Activated naive CD4-positive, alpha-beta T cell treated with anti-CD3 and anti-CD28 coated beads, Interleukin-2, amount 50 U/mL, for 24 hours (primary cell): ENCODE results near the gene A2M.
"Not testable (repeated sequence)": the region's sequence is repeated elsewhere in the genome, so short reads cannot be mapped to it uniquely, and the experiment has no call there.

Source experiments
- H3K27ac Mint-ChIP-seq: one replicate; pipeline ENCODE4 v1.8.0; 2021; ENCODE audit warnings: mild to moderate bottlenecking, mixed read lengths
- H3K27me3 Mint-ChIP-seq: one replicate; pipeline ENCODE4 v1.8.0; 2021; ENCODE audit warnings: mixed read lengths
- H3K36me3 Mint-ChIP-seq: one replicate; pipeline ENCODE4 v1.8.0; 2021; ENCODE audit warnings: mixed read lengths
- H3K4me1 Mint-ChIP-seq: one replicate; pipeline ENCODE4 v1.8.0; 2021; ENCODE audit warnings: mixed read lengths
- H3K4me3 Mint-ChIP-seq: one replicate; pipeline ENCODE4 v1.8.0; 2021; ENCODE audit warnings: mild to moderate bottlenecking, mixed read lengths
- H3K9me3 Mint-ChIP-seq: one replicate; pipeline ENCODE4 v1.8.0; 2021; ENCODE audit warnings: mixed read lengths

A2M gene

GRCh38 chr12:9115731-9116559, at the start of gene A2M:
Gene A2M, minus strand, starts transcription at chr12:9115919. Its CDS starts 70 bp downstream, at chr12:9115849.
- Mint-ChIP-seq H3K36me3 (peaks cover 16% of the 10 kb centered on the region), H3K4me1 (peaks cover 18% of the 10 kb centered on the region), H3K27ac (no peak within 1 kb of the TSS), H3K4me3 (no peak within 1 kb of the TSS), H3K9me3 (no peaks in the 10 kb centered on the region), H3K27me3 (no peaks in the 10 kb centered on the region)

DNA sequence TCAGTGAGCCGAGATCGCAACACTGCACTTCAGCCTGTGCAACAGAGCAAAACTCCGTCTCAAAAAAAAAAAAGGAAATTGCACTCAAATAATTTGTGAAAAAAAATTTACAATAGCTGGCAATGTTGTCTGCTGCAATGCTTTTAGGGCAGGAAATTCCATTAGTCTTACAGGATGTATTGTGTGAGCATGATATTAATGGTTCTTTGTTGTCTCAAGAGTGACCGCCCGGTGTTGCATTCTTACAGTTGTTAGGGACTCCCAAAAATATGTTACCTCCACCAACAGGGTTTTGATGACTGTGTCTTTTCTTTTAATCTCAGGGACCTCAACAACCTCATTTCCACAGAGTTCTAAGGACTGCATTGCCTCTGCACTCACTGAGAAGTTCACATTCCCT, 47.7 kb upstream of the A2M start:
- no peaks in the 10 kb centered on the region for H3K4me1 Mint-ChIP-seq
- peaks cover 18% of the 10 kb centered on the region for H3K36me3 Mint-ChIP-seq
- no peak overlapping the region for H3K27ac Mint-ChIP-seq
- H3K4me3 Mint-ChIP-seq, result no peak overlapping the region
- peaks cover 5% of the 10 kb centered on the region for H3K9me3 Mint-ChIP-seq
- no peaks in the 10 kb centered on the region for H3K27me3 Mint-ChIP-seq

GRCh38 chr12:9156119-9156518, 40.4 kb upstream of the A2M start:
- Mint-ChIP-seq H3K4me1 (no peaks in the 10 kb centered on the region), H3K36me3 (peaks cover 31% of the 10 kb centered on the region), H3K27me3 (no peaks in the 10 kb centered on the region), H3K4me3 (no peak overlapping the region), H3K9me3 (no peaks in the 10 kb centered on the region), H3K27ac (no peak overlapping the region)

DNA sequence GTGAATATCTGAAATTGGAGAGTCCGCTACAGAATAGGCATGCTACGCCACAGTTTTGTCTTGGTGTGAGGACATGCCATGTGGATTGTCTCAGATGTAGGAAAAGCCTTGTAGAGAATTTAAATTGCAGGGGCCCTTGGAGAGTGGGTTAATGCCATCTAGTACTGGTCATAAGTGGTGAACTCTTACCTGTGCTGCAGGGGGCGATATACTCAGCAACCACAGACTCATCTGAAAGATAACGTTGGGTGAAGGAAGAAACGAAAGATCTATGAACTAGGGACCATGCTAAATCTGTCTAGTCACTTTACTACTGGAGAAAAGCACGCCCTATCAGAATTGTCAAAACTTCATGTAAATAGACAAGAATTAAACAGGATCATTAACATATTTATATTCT, 33.7 kb upstream of the A2M start:
- H3K4me3 Mint-ChIP-seq, result no peak overlapping the region
- no peaks in the 10 kb centered on the region for H3K27me3 Mint-ChIP-seq
- peaks cover 19% of the 10 kb centered on the region for H3K9me3 Mint-ChIP-seq
- peaks cover 44% of the 10 kb centered on the region for H3K36me3 Mint-ChIP-seq
- H3K4me1 Mint-ChIP-seq, result peaks cover 8% of the 10 kb centered on the region
- no peak overlapping the region for H3K27ac Mint-ChIP-seq

DNA sequence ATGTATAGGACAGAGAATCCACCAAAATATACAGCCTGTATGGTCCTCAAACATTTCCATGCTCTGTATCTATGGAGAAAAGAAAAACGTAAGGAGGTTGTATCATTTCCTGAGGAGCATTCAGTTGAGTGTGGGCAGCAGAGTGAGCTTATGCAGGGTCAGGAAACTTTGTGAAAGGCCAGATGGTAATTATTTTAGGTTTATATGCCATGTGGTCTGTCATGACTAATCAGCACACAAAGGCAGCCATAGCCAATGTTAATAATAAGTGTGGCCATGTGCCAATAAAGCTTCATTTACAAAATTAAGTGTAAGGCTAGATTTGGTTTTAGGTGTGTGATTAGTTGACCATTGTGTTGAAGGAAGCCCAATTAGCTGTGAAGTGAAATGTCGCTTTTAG, 33.2 kb upstream of the A2M start:
- H3K4me3 Mint-ChIP-seq, result no peak overlapping the region
- peaks cover 44% of the 10 kb centered on the region for H3K36me3 Mint-ChIP-seq
- H3K27me3 Mint-ChIP-seq, result no peaks in the 10 kb centered on the region
- peaks cover 24% of the 10 kb centered on the region for H3K9me3 Mint-ChIP-seq
- peaks cover 8% of the 10 kb centered on the region for H3K4me1 Mint-ChIP-seq
- H3K27ac Mint-ChIP-seq, result no peak overlapping the region

DNA sequence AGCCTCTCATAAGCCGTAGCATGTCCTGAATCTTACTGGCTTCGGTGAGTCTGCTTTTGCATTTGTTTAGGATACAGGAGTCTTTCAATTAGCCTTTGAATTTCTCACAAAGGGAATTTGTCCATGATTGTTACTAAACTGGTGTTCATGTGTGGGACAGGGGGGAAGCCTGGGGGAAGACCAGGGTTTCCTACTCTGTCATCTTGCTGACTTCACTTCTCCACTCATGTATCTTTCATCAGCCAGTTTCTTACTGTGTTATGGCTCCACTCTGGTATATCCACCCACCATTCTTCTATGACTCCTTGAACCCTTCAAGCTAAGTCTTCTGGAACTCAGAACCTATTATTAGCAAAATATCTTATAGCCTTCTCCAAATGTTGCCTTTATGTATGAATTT, 31.7 kb upstream of the A2M start:
- H3K27ac Mint-ChIP-seq, result peak overlapping the region; percentile 23
- no peaks in the 10 kb centered on the region for H3K27me3 Mint-ChIP-seq
- H3K4me3 Mint-ChIP-seq, result no peak overlapping the region
- peaks cover 8% of the 10 kb centered on the region for H3K4me1 Mint-ChIP-seq
- H3K9me3 Mint-ChIP-seq, result peaks cover 31% of the 10 kb centered on the region
- H3K36me3 Mint-ChIP-seq, result peaks cover 43% of the 10 kb centered on the region

DNA sequence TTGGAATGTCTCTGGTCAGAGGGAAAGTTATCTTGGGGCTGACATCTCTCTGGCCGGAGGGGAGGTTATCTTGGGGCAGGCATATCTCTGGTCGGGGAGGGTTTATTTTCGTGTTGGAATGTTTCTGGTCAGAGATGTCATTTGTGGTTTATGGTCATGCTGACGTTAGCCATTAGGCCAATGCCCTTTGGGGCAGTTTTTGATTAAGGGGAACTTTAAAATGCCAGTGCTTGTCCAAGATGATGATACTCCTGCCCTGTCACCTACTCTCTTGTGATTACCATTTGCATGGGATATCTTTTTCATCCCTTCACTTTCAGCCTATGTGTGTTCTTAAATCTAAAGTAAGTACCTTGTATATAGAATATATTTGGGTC, 29.0 kb upstream of the A2M start:
- peaks cover 36% of the 10 kb centered on the region for H3K36me3 Mint-ChIP-seq
- no peak overlapping the region for H3K27ac Mint-ChIP-seq
- H3K4me1 Mint-ChIP-seq, result peaks cover 8% of the 10 kb centered on the region
- H3K4me3 Mint-ChIP-seq, result no peak overlapping the region
- H3K27me3 Mint-ChIP-seq, result no peaks in the 10 kb centered on the region
- H3K9me3 Mint-ChIP-seq, result peaks cover 31% of the 10 kb centered on the region

GRCh38 chr12:9143929-9144729, 28.4 kb upstream of the A2M start:
- Mint-ChIP-seq H3K36me3 (peaks cover 36% of the 10 kb centered on the region), H3K4me1 (peaks cover 8% of the 10 kb centered on the region), H3K27ac (no peak overlapping the region), H3K4me3 (no peak overlapping the region), H3K9me3 (peaks cover 31% of the 10 kb centered on the region), H3K27me3 (no peaks in the 10 kb centered on the region)

DNA sequence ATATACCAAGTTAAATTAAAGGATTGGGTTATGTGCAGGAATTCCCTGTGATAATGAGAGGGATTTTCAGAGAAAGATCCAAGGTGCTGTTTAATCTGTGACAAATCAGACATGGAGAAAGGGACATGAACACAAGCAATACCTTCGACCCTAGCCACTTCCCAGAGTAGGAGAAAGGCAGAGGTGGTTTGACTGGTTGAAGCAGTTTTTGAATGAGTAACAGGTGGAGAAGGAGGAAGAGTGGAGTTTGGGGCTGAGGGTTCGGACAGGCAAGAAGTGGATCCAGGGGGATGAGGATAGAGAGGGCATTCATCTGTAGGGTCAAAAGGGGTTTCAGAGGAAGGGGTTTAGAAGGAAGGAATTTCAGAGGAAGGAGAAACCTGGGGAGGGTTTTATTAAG, 27.4 kb upstream of the A2M start:
- Mint-ChIP-seq H3K4me1 (peaks cover 8% of the 10 kb centered on the region), H3K9me3 (peaks cover 31% of the 10 kb centered on the region), H3K27ac (no peak overlapping the region), H3K27me3 (no peaks in the 10 kb centered on the region), H3K4me3 (no peak overlapping the region), H3K36me3 (peaks cover 34% of the 10 kb centered on the region)

GRCh38 chr12:9139588-9140290, 24.0 kb upstream of the A2M start:
- H3K4me1 Mint-ChIP-seq, H3K27ac Mint-ChIP-seq, H3K4me3 Mint-ChIP-seq, H3K27me3 Mint-ChIP-seq: not testable (repeated sequence)
- H3K36me3 Mint-ChIP-seq, result peaks cover 18% of the 10 kb centered on the region
- peaks cover 16% of the 10 kb centered on the region for H3K9me3 Mint-ChIP-seq

DNA sequence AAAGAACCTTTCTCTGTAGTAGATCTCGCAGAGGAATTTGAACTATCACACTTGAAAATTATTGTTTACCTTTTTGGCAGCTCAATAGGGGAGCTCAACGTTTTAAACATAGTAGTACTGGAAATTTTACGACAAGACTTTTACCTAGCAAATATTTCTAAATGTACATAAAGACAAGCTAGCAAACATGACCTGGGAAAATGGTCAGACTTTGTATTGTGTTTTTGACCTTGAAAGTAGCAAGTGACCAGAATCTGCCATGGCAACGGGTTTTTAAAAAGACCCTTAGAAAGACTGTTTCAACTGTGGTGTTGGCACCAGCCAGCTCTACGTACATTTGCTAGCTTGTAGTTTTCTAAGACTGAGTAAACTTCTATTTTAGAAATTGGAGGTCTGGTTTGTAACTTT, 20.2 kb upstream of the A2M start:
- H3K27me3 Mint-ChIP-seq, result no peaks in the 10 kb centered on the region
- no peaks in the 10 kb centered on the region for H3K9me3 Mint-ChIP-seq
- no peaks in the 10 kb centered on the region for H3K4me1 Mint-ChIP-seq
- no peak overlapping the region for H3K27ac Mint-ChIP-seq
- peaks cover 14% of the 10 kb centered on the region for H3K36me3 Mint-ChIP-seq
- H3K4me3 Mint-ChIP-seq, result no peak overlapping the region

DNA sequence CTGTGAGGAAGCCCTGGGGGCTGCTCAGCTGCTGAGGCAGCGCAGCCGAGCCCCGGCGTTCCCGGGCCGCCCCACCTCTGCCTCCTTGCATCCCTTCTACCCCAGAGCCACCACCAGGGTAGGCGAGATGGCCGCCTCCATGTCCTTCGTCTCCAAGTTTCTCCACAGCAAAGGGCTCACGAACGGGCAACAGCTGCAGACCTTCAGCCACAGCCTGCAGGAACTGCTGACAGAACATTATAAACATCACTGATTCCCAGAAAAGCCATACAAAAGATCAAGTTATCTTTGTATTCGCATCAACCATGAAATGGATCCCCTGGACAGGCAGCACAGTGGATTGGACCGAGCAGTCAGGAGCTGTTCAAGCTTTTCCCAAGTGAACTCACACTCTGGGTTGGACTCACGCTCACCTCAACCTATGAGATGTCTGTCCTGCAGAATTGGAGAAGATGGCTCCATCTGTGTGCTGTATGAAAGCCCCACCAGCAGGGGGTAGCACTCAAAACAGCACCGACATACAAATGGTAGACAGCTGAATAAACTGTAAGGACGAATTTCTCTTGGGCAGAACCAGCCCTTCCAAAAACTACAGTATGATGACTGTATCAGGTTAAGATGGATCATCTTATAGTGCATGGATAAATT, 19.4 kb upstream of the A2M start:
- Mint-ChIP-seq H3K36me3 (peaks cover 15% of the 10 kb centered on the region), H3K27me3 (no peaks in the 10 kb centered on the region), H3K4me3 (no peak overlapping the region), H3K9me3 (peaks cover 3% of the 10 kb centered on the region), H3K27ac (no peak overlapping the region), H3K4me1 (no peaks in the 10 kb centered on the region)

DNA sequence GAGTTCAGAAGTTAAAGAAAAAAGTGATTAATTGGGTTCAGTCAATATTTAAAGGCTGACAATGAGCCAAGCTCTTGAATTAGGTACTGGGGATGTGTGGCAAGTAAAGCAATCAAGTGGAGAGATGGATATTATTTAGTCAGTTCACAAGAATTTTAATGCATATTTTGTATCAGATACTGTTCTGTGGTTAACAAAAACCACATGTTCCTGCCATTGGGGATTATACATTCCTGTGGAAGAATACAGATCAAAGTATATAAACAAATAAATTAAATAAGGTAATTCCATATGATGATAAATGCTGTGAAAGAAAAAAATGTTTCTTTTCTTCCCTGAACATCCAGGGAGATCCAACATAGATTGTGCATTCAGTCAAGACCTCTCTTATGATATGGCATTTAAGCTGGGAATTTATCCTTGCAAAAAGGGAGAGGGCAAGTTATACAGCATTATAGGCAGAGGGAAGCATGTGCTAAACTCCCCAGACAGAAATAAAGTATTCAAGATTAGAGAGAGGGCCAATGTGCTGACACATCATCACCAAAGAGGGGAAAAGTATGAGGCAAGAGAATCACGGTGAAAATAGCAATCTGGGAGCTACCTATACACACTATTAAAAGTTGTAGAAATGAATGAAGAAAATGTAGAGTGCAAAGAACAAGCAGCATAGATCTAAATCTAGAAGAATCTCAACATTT, 17.6 kb upstream of the A2M start:
- H3K27me3 Mint-ChIP-seq, result no peaks in the 10 kb centered on the region
- peaks cover 8% of the 10 kb centered on the region for H3K9me3 Mint-ChIP-seq
- H3K4me3 Mint-ChIP-seq, result no peak overlapping the region
- no peaks in the 10 kb centered on the region for H3K4me1 Mint-ChIP-seq
- peaks cover 19% of the 10 kb centered on the region for H3K36me3 Mint-ChIP-seq
- H3K27ac Mint-ChIP-seq, result no peak overlapping the region

DNA sequence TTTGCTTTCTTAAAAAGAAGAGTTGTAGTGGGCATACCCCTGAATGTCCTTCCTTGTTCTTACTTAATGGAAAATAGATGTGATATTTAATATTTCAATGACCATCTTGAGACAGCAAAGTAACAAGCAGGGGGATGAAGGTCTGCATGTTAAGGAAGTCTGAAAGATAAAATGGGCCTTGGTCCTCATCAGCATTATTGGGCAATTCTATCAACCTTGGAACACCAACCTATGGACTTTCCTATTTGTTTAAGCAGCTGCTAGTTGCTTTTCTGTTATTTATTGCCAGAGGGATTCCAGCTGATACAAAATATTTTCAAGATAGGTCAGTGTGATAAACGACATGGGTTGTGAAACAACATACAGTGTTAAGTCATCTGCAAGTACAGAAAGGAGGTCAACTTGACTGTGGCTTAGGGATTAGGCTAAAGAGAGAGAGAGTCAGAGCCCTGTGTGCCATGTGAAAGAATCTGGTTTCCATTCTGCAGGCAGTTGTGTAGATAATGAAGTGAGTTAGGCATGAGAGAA, 16.4 kb upstream of the A2M start:
- peaks cover 24% of the 10 kb centered on the region for H3K36me3 Mint-ChIP-seq
- no peaks in the 10 kb centered on the region for H3K4me1 Mint-ChIP-seq
- H3K27me3 Mint-ChIP-seq, result no peaks in the 10 kb centered on the region
- peaks cover 8% of the 10 kb centered on the region for H3K9me3 Mint-ChIP-seq
- no peak overlapping the region for H3K27ac Mint-ChIP-seq
- H3K4me3 Mint-ChIP-seq, result no peak overlapping the region

DNA sequence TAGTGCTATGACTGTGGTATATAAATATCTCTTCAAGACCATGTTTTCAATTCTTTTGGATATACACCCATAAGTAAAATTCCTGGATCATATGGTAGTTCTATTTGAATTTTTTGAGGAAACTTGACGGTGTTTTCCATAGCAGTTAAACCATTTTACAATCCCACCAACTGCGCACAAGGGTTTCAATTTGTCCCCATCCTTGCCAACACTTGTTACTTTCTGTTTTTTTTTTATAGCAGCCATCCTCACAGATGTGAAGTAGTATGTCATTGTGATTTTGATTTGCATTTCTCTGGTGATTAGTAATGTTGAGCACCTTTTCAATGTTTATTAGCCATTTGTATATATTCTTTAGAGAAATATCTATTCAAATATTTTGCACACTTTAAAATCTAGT, 14.5 kb upstream of the A2M start:
- no peaks in the 10 kb centered on the region for H3K4me1 Mint-ChIP-seq
- H3K4me3 Mint-ChIP-seq, result no peak overlapping the region
- no peaks in the 10 kb centered on the region for H3K27me3 Mint-ChIP-seq
- H3K36me3 Mint-ChIP-seq, result peaks cover 22% of the 10 kb centered on the region
- peaks cover 8% of the 10 kb centered on the region for H3K9me3 Mint-ChIP-seq
- H3K27ac Mint-ChIP-seq, result no peak overlapping the region
